Pancreas (tissue), 10 donors: ENCODE measurements around the gene FNDC3B. TPM values are rescaled to one million over a fixed set of nuclear protein-coding genes. Genes with fewer than 3 reads are reported as not detected.

Experiments
- ATAC-seq, 4 donors: fragments of 200-7000 bp; cut with Tn5 transposase; one replicate each; pipeline versions ENCODE4 v1.8.0 to v1.9.1; 2020; ENCODE audit warnings: mild to moderate bottlenecking in 4 of 4, moderate library complexity in 4 of 4
- DNase-seq, 6 donors: peaks; one replicate each; pipeline ENCODE4 v3.0.0-alpha.2; 2020
- FAIRE-seq: peaks from 2 replicates; lab custom pipeline; 2012; peaks lifted over from hg19 to GRCh38; lab: Jason Lieb, UNC
- H3K27ac ChIP-seq, 4 donors: fragments of 200-600 bp; sonication (generic); 1 replicate in 3 of 4; 2 replicates in 1 of 4; pipeline versions ENCODE4 v1.5.0 to v1.8.0; 2020
- H3K27me3 ChIP-seq, 4 donors: fragments of 200-600 bp; one replicate each; pipeline ENCODE4 v1.8.0; 2021
- H3K36me3 ChIP-seq, 3 donors: fragments of 200-600 bp; sonication (generic) in 1 of 3; one replicate each; pipeline versions ENCODE4 v1.5.0 to v1.8.0; 2020 to 2021
- H3K4me1 ChIP-seq, 3 donors: fragments of 200-600 bp; one replicate each; pipeline ENCODE4 v1.8.0; 2021
- H3K4me3 ChIP-seq, 4 donors: fragments of 200-600 bp; sonication (generic) in 2 of 4; one replicate each; pipeline versions ENCODE4 v1.5.0 to v1.8.0; 2020 to 2021
- H3K9me3 ChIP-seq, 4 donors: fragments of 200-600 bp; one replicate each; pipeline ENCODE4 v1.8.0; 2021
- WGBS, 2 donors: extraction: QIAGEN DNeasy Blood & Tissue Kit; methylation state at CpG; one replicate each; pipeline ENCODE4 v1.1.7; 2013; 5-methylcytosine and 5-hydroxymethylcytosine counted together
- intact Hi-C, 3 donors: fragments of 100-400 bp; cut with DNase I; formaldehyde crosslinking; loops; one replicate each; pipeline versions ENCODE4 v1.11.1 to v1.14.2; 2022
- polyA plus RNA-seq, 2 donors: library from polyadenylated mRNA; stranded (reverse); fragments of 200-250 nt; gene quantifications; one replicate each; pipeline ENCODE4 v1.2.3, GENCODE V29; 2013
- total RNA-seq, 6 donors: library from RNA; stranded (reverse); fragmentation: NEBNext Ultra II Directional in 4 of 6; extraction: Animal tissue kit (Norgen Biotek cat#: 25700) in 4 of 6; gene quantifications; one replicate each; pipeline versions ENCODE4 v1.2.1 to v1.2.4, GENCODE V29; 2021 to 2023
- TF ChIP-seq, protein P1 (sequence below), 4 donors: fragments of 200-600 bp; sonication (generic) in 3 of 4; IDR thresholded peaks; one replicate each; pipeline versions ENCODE4 v1.5.0 to v1.8.0; 2021; ENCODE audit warnings: antibody characterized with exemption in 4 of 4
- donor health status: healthy with polysubstance abuse.
- donor health status: DM: no; HTN: no; CAD: no; lungs with moderate emphysema.
- donor health status: DM: no; HTN: no; CAD: no.
- donor health status: control.
- donor health status: control.
- donor health status: Bipolar disorder and iron deficiency.
- donor health status: DM: yes; HTN: yes; CAD: no.
- donor health status: DM: no; HTN: no; CAD: no.
- donor health status: DM: no; HTN: no; CAD: no.
- donor health status: DM: yes; HTN: yes; CAD: no.

FNDC3B gene
- total and polyA plus RNA-seq, 8 donors: 9.3 to 126 (median 73.2) TPM

DNA sequence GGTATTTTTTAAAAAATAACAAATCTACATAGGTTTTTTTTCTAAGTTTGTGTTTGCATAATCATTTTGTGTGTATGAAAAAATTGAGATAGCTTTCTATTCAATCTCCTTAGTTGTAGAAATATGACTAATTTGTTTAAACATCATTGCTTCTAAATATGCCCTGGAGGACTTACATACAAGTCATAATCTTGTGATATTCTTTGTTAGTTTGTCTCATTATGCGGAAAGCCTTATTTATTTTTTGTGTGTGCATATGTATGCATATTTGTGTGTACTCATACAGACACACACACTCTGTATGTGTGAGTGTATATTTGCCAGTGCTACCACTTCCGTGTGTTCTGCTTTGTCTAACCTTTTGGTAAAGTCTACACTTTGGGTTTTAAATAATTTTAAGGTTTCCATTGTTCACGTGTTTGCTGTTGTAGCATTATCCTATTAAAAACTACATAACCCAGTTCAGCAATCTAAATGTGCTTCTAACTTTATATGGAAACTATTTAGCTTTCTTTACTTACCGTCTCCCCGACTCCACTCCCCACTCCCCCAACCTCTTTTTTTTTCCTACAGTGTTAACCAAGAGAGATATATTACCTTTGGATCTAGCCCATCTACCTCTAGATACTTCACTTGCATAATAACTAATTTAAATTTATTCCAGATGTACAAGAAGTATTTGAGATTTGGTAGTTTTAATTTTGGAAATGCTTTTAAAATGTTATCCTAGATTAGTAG is 111.7 kb downstream of the FNDC3B start:
- no peaks in the 10 kb centered on the region for H3K9me3 ChIP-seq
- peaks cover 20 to 56% (median 47%) of the 10 kb centered on the region in 3 donors for H3K4me1 ChIP-seq
- H3K36me3 ChIP-seq: no peaks in the 10 kb centered on the region
- no peak overlapping the region for H3K4me3 ChIP-seq
- TF ChIP-seq, protein P1, sequence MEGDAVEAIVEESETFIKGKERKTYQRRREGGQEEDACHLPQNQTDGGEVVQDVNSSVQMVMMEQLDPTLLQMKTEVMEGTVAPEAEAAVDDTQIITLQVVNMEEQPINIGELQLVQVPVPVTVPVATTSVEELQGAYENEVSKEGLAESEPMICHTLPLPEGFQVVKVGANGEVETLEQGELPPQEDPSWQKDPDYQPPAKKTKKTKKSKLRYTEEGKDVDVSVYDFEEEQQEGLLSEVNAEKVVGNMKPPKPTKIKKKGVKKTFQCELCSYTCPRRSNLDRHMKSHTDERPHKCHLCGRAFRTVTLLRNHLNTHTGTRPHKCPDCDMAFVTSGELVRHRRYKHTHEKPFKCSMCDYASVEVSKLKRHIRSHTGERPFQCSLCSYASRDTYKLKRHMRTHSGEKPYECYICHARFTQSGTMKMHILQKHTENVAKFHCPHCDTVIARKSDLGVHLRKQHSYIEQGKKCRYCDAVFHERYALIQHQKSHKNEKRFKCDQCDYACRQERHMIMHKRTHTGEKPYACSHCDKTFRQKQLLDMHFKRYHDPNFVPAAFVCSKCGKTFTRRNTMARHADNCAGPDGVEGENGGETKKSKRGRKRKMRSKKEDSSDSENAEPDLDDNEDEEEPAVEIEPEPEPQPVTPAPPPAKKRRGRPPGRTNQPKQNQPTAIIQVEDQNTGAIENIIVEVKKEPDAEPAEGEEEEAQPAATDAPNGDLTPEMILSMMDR (IDR thresholded peaks at IDR 0.05): no peak
- 57 to 62% methylated on average over 5 of the region's 5 CpGs for WGBS, 2 donors
- no peak for DNase-seq
- no peak for FAIRE-seq
- H3K27ac ChIP-seq: no peak overlapping the region
- ATAC-seq: no peak
- no peaks in the 10 kb centered on the region for H3K27me3 ChIP-seq
- intact Hi-C loops: no loop called here

DNA sequence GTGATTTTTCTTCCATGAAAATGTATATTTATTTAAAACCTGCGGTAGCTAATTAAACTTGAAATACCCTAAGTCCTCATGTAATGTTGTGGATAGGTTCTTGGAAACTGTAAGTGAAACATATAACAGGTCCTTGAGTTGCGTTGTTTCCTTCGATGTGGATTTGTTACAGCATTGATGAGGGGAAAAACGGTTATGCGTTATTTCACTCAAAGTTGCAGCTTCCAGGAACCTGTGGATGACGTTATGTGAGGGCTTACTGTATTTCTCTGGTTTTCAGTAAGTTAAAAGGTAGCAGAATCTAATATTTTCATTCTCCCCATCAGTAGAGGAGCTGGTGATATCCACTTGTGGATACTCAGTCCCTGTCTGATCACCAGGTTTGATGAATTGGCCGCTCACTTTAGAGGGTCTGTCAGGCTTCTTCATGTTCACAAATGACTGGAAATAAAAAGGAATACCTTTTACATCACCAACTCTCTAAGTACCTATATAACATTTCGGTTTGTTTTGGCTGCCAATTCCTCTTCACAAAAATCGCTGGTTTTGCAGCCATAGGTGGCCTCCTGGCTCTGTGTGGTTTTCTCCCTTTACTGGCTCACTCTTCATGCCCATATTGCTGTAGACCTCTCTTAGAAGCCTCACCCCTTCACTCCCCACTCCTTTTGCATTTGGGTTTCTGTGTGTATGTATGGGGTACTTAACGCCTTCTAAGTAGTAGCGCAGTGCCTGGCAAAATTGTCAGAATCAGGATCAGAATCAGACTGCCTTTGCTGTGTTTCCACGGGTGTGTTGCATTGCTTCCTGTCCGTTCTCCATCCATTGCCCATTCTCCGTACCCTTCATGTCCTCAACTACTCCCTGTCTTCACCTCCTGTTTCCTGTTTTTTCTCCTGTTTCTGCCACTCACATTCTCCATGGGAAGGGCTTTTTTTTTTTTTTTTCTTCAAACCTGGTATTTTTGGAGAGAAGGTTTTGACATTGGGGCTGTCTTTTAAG is 112.6 kb downstream of the FNDC3B start:
- no peaks in the 10 kb centered on the region for H3K9me3 ChIP-seq
- peaks cover 26 to 65% (median 54%) of the 10 kb centered on the region in 3 donors for H3K4me1 ChIP-seq
- 70 to 73% methylated on average over 14 of the region's 14 CpGs for WGBS, 2 donors
- FAIRE-seq (no peak), DNase-seq (no peak), ATAC-seq (no peak)
- H3K27me3 ChIP-seq: no peaks in the 10 kb centered on the region
- H3K36me3 ChIP-seq: no peaks in the 10 kb centered on the region
- TF ChIP-seq, protein P1 (IDR thresholded peaks at IDR 0.05): no peak
- intact Hi-C loops: no loop called here
- H3K4me3 ChIP-seq: no peak overlapping the region
- H3K27ac ChIP-seq: peak overlapping the region; percentile 63 to 96 (median 77)

DNA sequence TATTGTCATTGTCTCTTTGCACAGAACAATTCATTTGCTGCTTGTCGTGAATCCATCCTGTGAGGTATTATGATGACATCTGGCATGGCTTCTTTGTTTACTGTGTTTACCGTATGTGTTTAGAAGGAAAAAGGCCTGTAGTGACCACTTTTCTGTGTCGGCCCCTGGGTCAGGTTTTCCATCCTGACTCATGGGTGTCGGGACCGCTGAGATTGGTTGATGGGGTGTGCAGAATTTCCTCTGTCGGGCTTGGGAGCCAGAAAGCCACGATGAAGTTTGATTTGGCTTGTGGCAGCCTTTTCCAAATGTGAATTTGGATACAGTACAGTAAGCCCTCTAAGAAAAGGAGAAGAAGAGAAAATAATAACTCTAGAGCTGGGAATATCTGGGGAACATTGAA is 113.5 kb downstream of the FNDC3B start:
- Histone ChIP-seq H3K4me1 (peaks cover 29 to 65% (median 54%) of the 10 kb centered on the region in 3 donors), H3K9me3 (no peaks in the 10 kb centered on the region), H3K27ac (peak overlapping the region; percentile 63 to 96 (median 77)), H3K27me3 (no peaks in the 10 kb centered on the region), H3K4me3 (no peak overlapping the region), H3K36me3 (no peaks in the 10 kb centered on the region)
- intact Hi-C loops: no loop called here
- FAIRE-seq: no peak
- 15 to 17% methylated on average over 7 of the region's 7 CpGs for WGBS, 2 donors
- TF ChIP-seq, protein P1 (IDR thresholded peaks at IDR 0.05): no peak
- DNase-seq: no peak
- ATAC-seq: peak; percentile 8 to 29 (median 10)

DNA sequence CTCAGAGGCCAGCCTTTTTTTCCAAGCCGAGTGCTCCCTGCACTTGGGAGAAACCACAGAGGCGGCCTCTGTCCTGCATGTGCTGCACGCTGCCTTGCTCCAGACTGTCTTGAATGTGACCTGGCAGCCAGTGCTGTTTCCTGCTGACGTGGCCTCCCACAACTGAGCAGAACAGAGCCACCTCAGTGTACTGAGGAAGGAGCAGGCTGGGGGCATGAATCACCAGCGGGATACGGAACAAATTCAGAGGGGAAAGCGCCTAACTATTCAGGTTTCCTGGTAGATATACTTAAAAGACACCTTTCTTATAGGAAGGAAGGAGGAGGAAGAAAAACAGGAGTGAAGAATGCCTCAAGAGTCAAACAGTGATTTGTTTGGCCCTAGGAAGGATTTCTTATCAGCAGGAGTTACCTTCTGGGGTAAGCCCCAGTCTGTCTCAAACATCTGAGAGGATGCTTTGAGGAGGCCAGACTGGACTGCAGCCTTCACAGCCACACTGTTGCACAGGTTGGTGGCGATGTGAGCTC is 114.0 kb downstream of the FNDC3B start:
- Histone ChIP-seq H3K27me3 (no peaks in the 10 kb centered on the region), H3K9me3 (no peaks in the 10 kb centered on the region), H3K27ac (peak overlapping the region; percentile 63 to 96 (median 77)), H3K36me3 (no peaks in the 10 kb centered on the region), H3K4me1 (peaks cover 24 to 60% (median 48%) of the 10 kb centered on the region in 3 donors), H3K4me3 (no peak overlapping the region)
- ATAC-seq (peak; percentile 92 to 95 (median 94)), DNase-seq (peak; percentile 83 to 91 (median 88)), FAIRE-seq (no peak)
- intact Hi-C loops: no loop called here
- TF ChIP-seq, protein P1 (IDR thresholded peaks at IDR 0.05): no peak
- WGBS, 2 donors: 16 to 18% methylated on average over 8 of the region's 8 CpGs
